Endothelial cell of umbilical vein (primary cell): ENCODE measurements around the gene TAF5L. TPM values are rescaled to one million over a fixed set of nuclear protein-coding genes. Genes with fewer than 3 reads are reported as not detected.

Experiments
- BruUV-seq: library from RNA; stranded (reverse); fragments of 400-500 nt; replicated peaks from 2 replicates; lab custom pipeline; 2021; lab: Mats Ljungman, UMichigan
- CTCF ChIA-PET: fragments of 300-600, 350-600 bp; sonication (Branson Sonifier 250); formaldehyde crosslinking; loops from one replicate; lab custom pipeline; 2021; ENCODE audit warnings: antibody characterized with exemption, inconsistent platforms; lab: Charles Lee
- POLR2A ChIA-PET: fragments of 300-600, 350-600 bp; sonication (Branson Sonifier 250); formaldehyde crosslinking; loops from one replicate; lab custom pipeline; 2021; ENCODE audit warnings: antibody characterized with exemption, inconsistent platforms; lab: Charles Lee
- DNase-seq: peaks from one replicate; pipeline ENCODE4 v3.0.0-alpha.2; 2011; ENCODE audit warnings: low read depth, low spot score
- FAIRE-seq: peaks from 2 replicates; lab custom pipeline; 2011; peaks lifted over from hg19 to GRCh38; lab: Jason Lieb, UNC
- H2AFZ ChIP-seq: 2 replicates; pipeline ENCODE4 v1.6.0; 2012; ENCODE audit warnings: low read depth, low read length, control low read depth, inconsistent platforms
- H3K27ac ChIP-seq: 2 replicates; pipeline ENCODE4 v1.5.1; 2011; ENCODE audit warnings: low read depth, mild to moderate bottlenecking, control low read depth, low read length, moderate library complexity; ENCODE audit not compliant: insufficient read depth
- H3K27me3 ChIP-seq, 2 experiments: 2 replicates each; pipeline versions ENCODE4 v1.6.0 to v1.6.1; 2011; ENCODE audit warnings: low read length in 2 of 2, mixed read lengths in 1 of 2; ENCODE audit not compliant: control insufficient read depth in 2 of 2, insufficient read depth in 2 of 2
- H3K36me3 ChIP-seq, 2 experiments: 2 replicates in 1 of 2; 3 replicates in 1 of 2; pipeline ENCODE4 v1.5.1; 2011; ENCODE audit warnings: low read length in 2 of 2, mild to moderate bottlenecking in 1 of 2, moderate library complexity in 1 of 2; ENCODE audit not compliant: control insufficient read depth in 2 of 2, insufficient read depth in 2 of 2; ENCODE audit errors: extremely low read depth in 1 of 2
- H3K4me1 ChIP-seq: 3 replicates; pipeline ENCODE4 v1.5.1; 2011; ENCODE audit warnings: mild to moderate bottlenecking, low read length; ENCODE audit not compliant: control insufficient read depth, insufficient read depth; ENCODE audit errors: extremely low read depth
- H3K4me2 ChIP-seq: 2 replicates; pipeline ENCODE4 v1.6.1; 2011; ENCODE audit warnings: low read length, control low read depth, mixed read lengths; ENCODE audit not compliant: insufficient read depth
- H3K4me3 ChIP-seq, 3 experiments: fragments of 200-600 bp in 1 of 3; sonication (generic), shearing (Covaris generic) in 1 of 3; replicated peaks in 1 of 3; 2 replicates each; pipeline ENCODE4 v1.5.1; 2011 to 2016; ENCODE audit warnings: control low read depth in 3 of 3, low read length in 3 of 3, mild to moderate bottlenecking in 2 of 3, inconsistent platforms in 1 of 3, low read depth in 1 of 3, moderate library complexity in 1 of 3; ENCODE audit not compliant: insufficient read depth in 1 of 3
- H3K79me2 ChIP-seq: 2 replicates; pipeline ENCODE4 v1.6.0; 2012; ENCODE audit warnings: low read length, inconsistent platforms; ENCODE audit not compliant: control insufficient read depth, insufficient read depth
- H3K9ac ChIP-seq: replicated peaks from 2 replicates; pipeline ENCODE3; 2011; ENCODE audit warnings: low read length, control low read depth; ENCODE audit not compliant: insufficient read depth; ENCODE audit errors: extremely low read depth
- H3K9me1 ChIP-seq: replicated peaks from 3 replicates; pipeline ENCODE4 v1.6.0; 2011; ENCODE audit warnings: mild to moderate bottlenecking, low read length; ENCODE audit not compliant: control insufficient read depth, insufficient read depth; ENCODE audit errors: extremely low read depth
- H3K9me3 ChIP-seq: replicated peaks from 2 replicates; pipeline ENCODE4 v1.5.1; 2012; ENCODE audit warnings: low read length, inconsistent platforms; ENCODE audit not compliant: control insufficient read depth, insufficient read depth
- H4K20me1 ChIP-seq: replicated peaks from 2 replicates; pipeline ENCODE3; 2011; ENCODE audit warnings: mild to moderate bottlenecking, low read length; ENCODE audit not compliant: control insufficient read depth, insufficient read depth; ENCODE audit errors: extremely low read depth
- EZH2 ChIP-seq: IDR thresholded peaks from 2 replicates; pipeline ENCODE4 v1.6.1; 2012; ENCODE audit warnings: borderline replicate concordance, low read depth, mild to moderate bottlenecking, moderate library complexity, low read length, inconsistent platforms; ENCODE audit not compliant: severe bottlenecking
- FOS ChIP-seq: IDR thresholded peaks from 2 replicates; pipeline ENCODE4 v1.6.1; 2011; ENCODE audit warnings: mild to moderate bottlenecking, low read length, moderate library complexity, borderline replicate concordance; ENCODE audit not compliant: insufficient read depth
- GATA2 ChIP-seq: IDR thresholded peaks from 2 replicates; pipeline ENCODE4 v1.7.0; 2011; ENCODE audit warnings: low read depth, mild to moderate bottlenecking, moderate library complexity, mixed read lengths, low read length; ENCODE audit not compliant: insufficient read length, insufficient read depth
- JUN ChIP-seq: IDR thresholded peaks from 2 replicates; pipeline ENCODE4 v1.6.1; 2011; ENCODE audit warnings: borderline replicate concordance, low read depth; ENCODE audit not compliant: insufficient read length, insufficient read depth
- MYC ChIP-seq: IDR thresholded peaks from one replicate; pipeline ENCODE4 v1.6.1; 2011; ENCODE audit warnings: mild to moderate bottlenecking, low read depth, low read length
- POLR2A ChIP-seq: IDR thresholded peaks from 2 replicates; pipeline ENCODE4 v1.6.1; 2012; ENCODE audit warnings: low read depth, mild to moderate bottlenecking, control low read depth, low read length
- POLR2AphosphoS5 ChIP-seq: IDR thresholded peaks from 2 replicates; pipeline ENCODE4 v1.6.1; 2012; ENCODE audit warnings: low read depth, mild to moderate bottlenecking, control low read depth, low read length, moderate library complexity; ENCODE audit not compliant: insufficient read depth
- dilution Hi-C: fragments of 300-500 bp; cut with MboI; formaldehyde crosslinking; loops from one replicate; pipeline ENCODE4 v1.15.0; 2019; ENCODE audit warnings: low sequenced_read_pairs; ENCODE audit not compliant: extremely low pct_ligation_motif_present
- intact Hi-C: fragments of 100-400 bp; cut with micrococcal nuclease; formaldehyde crosslinking; loops from one replicate; pipeline ENCODE4 v1.10.0; 2022
- polyA plus RNA-seq, 4 experiments: library from polyadenylated mRNA; depleted of rRNA in 3 of 4; stranded (reverse) in 3 of 4; unstranded in 1 of 4; fragments of >200 nt; gene quantifications; 2 replicates each; pipeline versions ENCODE4 v1.2.1 to v1.2.3, GENCODE V29; 2011 to 2012; ENCODE audit warnings: missing spikeins in 1 of 4
- total RNA-seq: library from RNA; stranded (reverse); gene quantifications from 2 replicates; pipeline ENCODE4 v1.2.3, GENCODE V29; 2021
- TF ChIP-seq, protein P1 (sequence below), 2 donors: IDR thresholded peaks; 1 replicate in 1 of 2; 2 replicates in 1 of 2; pipeline ENCODE4 v1.5.1; 2011; ENCODE audit warnings: low read length in 2 of 2, mild to moderate bottlenecking in 2 of 2, moderate library complexity in 2 of 2, control low read depth in 1 of 2, inconsistent platforms in 1 of 2, low read depth in 1 of 2; ENCODE audit not compliant: insufficient read depth in 1 of 2; ENCODE audit errors: extremely low read depth in 1 of 2
- TF ChIP-seq, protein P2 (sequence below): IDR thresholded peaks from 2 replicates; pipeline ENCODE4 v1.6.1; 2011; ENCODE audit not compliant: insufficient read depth, insufficient read length

Gene TAF5L
- total and polyA plus RNA-seq, 2 donors (not counting 3 experiments of a cell fraction or from before 2014, with no cell fraction given) = 21.1 to 24.8 TPM

DNA sequence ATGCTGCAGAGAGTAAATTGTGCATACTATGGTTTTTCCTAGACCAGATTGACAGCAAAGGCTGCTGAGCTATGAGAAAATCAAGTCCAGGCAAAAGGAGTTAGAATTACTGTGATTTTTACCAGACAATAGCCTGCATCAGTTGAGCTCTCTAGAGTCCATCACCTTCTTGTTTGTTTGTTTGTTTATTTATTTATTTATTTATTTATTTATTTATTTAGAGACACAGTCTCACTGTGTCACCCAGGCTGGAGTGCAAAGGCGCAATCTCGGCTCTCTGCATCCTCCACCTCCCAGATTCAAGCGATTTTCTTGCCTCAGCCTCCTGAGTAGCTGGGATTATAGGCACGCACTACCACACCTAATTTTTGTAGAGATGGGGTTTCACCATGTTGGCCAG lies 43.2 kb downstream of the TAF5L start:
- intact Hi-C loops (no loop called here), dilution Hi-C loops (no loop called here)
- BruUV-seq = no TSS peak
- no peaks in the 10 kb centered on the region for H3K27me3 ChIP-seq
- no peak overlapping the region for H3K4me2 ChIP-seq
- peaks cover 6% of the 10 kb centered on the region for H3K4me1 ChIP-seq
- H2AFZ ChIP-seq = no peak overlapping the region
- DNase-seq = no peak
- no peak overlapping the region for H3K4me3 ChIP-seq
- no peaks in the 10 kb centered on the region for H3K9me1 ChIP-seq
- H3K79me2 ChIP-seq = no peaks in the 10 kb centered on the region
- H4K20me1 ChIP-seq = no peaks in the 10 kb centered on the region
- H3K36me3 ChIP-seq = no peaks in the 10 kb centered on the region
- TF ChIP-seq POLR2A (no peak), EZH2 (no peak), POLR2AphosphoS5 (no peak), GATA2 (no peak), JUN (no peak), FOS (no peak), MYC (no peak)
- TF ChIP-seq, protein P1, sequence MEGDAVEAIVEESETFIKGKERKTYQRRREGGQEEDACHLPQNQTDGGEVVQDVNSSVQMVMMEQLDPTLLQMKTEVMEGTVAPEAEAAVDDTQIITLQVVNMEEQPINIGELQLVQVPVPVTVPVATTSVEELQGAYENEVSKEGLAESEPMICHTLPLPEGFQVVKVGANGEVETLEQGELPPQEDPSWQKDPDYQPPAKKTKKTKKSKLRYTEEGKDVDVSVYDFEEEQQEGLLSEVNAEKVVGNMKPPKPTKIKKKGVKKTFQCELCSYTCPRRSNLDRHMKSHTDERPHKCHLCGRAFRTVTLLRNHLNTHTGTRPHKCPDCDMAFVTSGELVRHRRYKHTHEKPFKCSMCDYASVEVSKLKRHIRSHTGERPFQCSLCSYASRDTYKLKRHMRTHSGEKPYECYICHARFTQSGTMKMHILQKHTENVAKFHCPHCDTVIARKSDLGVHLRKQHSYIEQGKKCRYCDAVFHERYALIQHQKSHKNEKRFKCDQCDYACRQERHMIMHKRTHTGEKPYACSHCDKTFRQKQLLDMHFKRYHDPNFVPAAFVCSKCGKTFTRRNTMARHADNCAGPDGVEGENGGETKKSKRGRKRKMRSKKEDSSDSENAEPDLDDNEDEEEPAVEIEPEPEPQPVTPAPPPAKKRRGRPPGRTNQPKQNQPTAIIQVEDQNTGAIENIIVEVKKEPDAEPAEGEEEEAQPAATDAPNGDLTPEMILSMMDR (IDR thresholded peaks at IDR 0.05; ENCODE audit: extremely low read depth in 1 of 2, insufficient read depth in 1 of 2, low read depth in 1 of 2, low read length in 2 of 2) = no peak
- TF ChIP-seq, protein P2, sequence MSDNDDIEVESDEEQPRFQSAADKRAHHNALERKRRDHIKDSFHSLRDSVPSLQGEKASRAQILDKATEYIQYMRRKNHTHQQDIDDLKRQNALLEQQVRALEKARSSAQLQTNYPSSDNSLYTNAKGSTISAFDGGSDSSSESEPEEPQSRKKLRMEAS = no peak
- POLR2A ChIA-PET = interaction anchor here (0.6 kb wide), 1 partner anchor 10 kb away, joined by 3 read pairs; no protein-coding TSS in a partner anchor
- no peak overlapping the region for H3K27ac ChIP-seq
- CTCF ChIA-PET = interaction anchor here (0.8 to 1.6 kb wide), 2 partner anchors 24 to 27 kb away, joined by 3 read pairs; partner anchors contain the start of gene ABCB10
- no peaks in the 10 kb centered on the region for H3K9me3 ChIP-seq
- no peak for FAIRE-seq
- no peak overlapping the region for H3K9ac ChIP-seq
